Activated CD4-positive, alpha-beta T cell treated with anti-CD3 and anti-CD28 coated beads, Interleukin-2, amount 50 U/mL, for 16 hours (primary cell): Measurements from ENCODE around the gene PTPRJ.

Source experiments
- DNase-seq: peaks from one replicate; pipeline ENCODE4 v3.0.0-alpha.2; 2020

PTPRJ gene

GRCh38 chr11:48043111-48043990 is 63.0 kb downstream of the PTPRJ start:
- DNase-seq: no peak

- no peak for DNase-seq
Observed at GRCh38 chr11:48043991-48044512, 63.7 kb downstream of the PTPRJ start.

- DNase-seq: no peak
Observed at GRCh38 chr11:48044577-48044976, 64.2 kb downstream of the PTPRJ start.

- no peak for DNase-seq
Observed at GRCh38 chr11:48045536-48045935, 65.2 kb downstream of the PTPRJ start.

- DNase-seq: no peak
Observed at GRCh38 chr11:48047616-48048015, 67.3 kb downstream of the PTPRJ start.

- no peak for DNase-seq
Observed at GRCh38 chr11:48049036-48049435, 68.7 kb downstream of the PTPRJ start.

GRCh38 chr11:48050304-48050703 is 69.9 kb downstream of the PTPRJ start:
- no peak for DNase-seq

- DNase-seq: no peak
Observed at GRCh38 chr11:48051217-48051830, 71.0 kb downstream of the PTPRJ start.

GRCh38 chr11:48052183-48053044 is 72.1 kb downstream of the PTPRJ start:
- DNase-seq: no peak

- DNase-seq: peak; percentile 35
Observed at GRCh38 chr11:48054994-48055291, 74.6 kb downstream of the PTPRJ start.

- peak; percentile 93 for DNase-seq
Observed at GRCh38 chr11:48055292-48056132, 75.2 kb downstream of the PTPRJ start.

GRCh38 chr11:48056325-48057183 is 76.2 kb downstream of the PTPRJ start:
- DNase-seq: no peak

- DNase-seq: no peak
Observed at GRCh38 chr11:48058064-48058463, 77.7 kb downstream of the PTPRJ start.

- DNase-seq: no peak
Observed at GRCh38 chr11:48058788-48059187, 78.4 kb downstream of the PTPRJ start.

GRCh38 chr11:48062649-48063048 is 82.3 kb downstream of the PTPRJ start:
- no peak for DNase-seq

- no peak for DNase-seq
Observed at GRCh38 chr11:48063424-48063978, 83.1 kb downstream of the PTPRJ start.

- DNase-seq: no peak
Observed at GRCh38 chr11:48064306-48064705, 83.9 kb downstream of the PTPRJ start.

- no peak for DNase-seq
Observed at GRCh38 chr11:48066881-48067800, 86.8 kb downstream of the PTPRJ start.

GRCh38 chr11:48073031-48073861 is 92.9 kb downstream of the PTPRJ start:
- peak; percentile 26 for DNase-seq
